Activated naive CD4-positive, alpha-beta T cell treated with anti-CD3 and anti-CD28 coated beads, Interleukin-2, amount 50 U/mL, for 72 hours (primary cell): ENCODE results near the gene KDM6A. TPM values are rescaled to one million over a fixed set of nuclear protein-coding genes. Genes with fewer than 3 reads are reported as not detected.
"Not testable (repeated sequence)": the region's sequence is repeated elsewhere in the genome, so short reads cannot be mapped to it uniquely, and the experiment has no call there.

Experiments used
- ATAC-seq, 2 donors: fragments of 150-1000 bp; cut with Tn5 transposase; 2 replicates each; pipeline ENCODE4 v1.10.0; 2021; ENCODE audit warnings: mild to moderate bottlenecking in 2 of 2, moderate library complexity in 2 of 2
- DNase-seq, 2 donors: peaks; one replicate each; pipeline ENCODE4 v3.0.0; 2021 to 2022; ENCODE audit warnings: low spot score in 2 of 2
- H3K27ac Mint-ChIP-seq, 2 donors: one replicate each; pipeline ENCODE4 v1.8.0; 2022; ENCODE audit warnings: mild to moderate bottlenecking in 2 of 2, mixed read lengths in 2 of 2
- H3K36me3 Mint-ChIP-seq, 2 donors: one replicate each; pipeline ENCODE4 v1.8.0; 2022; ENCODE audit warnings: mixed read lengths in 2 of 2
- H3K9me3 Mint-ChIP-seq, 2 donors: one replicate each; pipeline ENCODE4 v1.8.0; 2022; ENCODE audit warnings: mixed read lengths in 2 of 2
- total RNA-seq, 2 donors: library from RNA; stranded (reverse); gene quantifications; one replicate each; pipeline ENCODE4 v1.2.3, GENCODE V29; 2022

KDM6A gene
- total RNA-seq, 2 donors from 2014 or later, result 20.1 to 24.8 TPM

- peaks cover 0 to 13% of the 10 kb centered on the region in 2 donors for H3K36me3 Mint-ChIP-seq
- ATAC-seq (no peak), DNase-seq (no peak)
- no peak overlapping the region for H3K27ac Mint-ChIP-seq
- no peaks in the 10 kb centered on the region for H3K9me3 Mint-ChIP-seq
Measured at GRCh38 chrX:44906542-44906941, 33.6 kb downstream of the KDM6A start.

GRCh38 chrX:44908153-44908552 is 35.2 kb downstream of the KDM6A start:
- Mint-ChIP-seq H3K36me3 (peaks cover 0 to 13% of the 10 kb centered on the region in 2 donors), H3K9me3 (no peaks in the 10 kb centered on the region), H3K27ac (peak overlapping the region; percentile 33 to 72)
- ATAC-seq (no peak), DNase-seq (no peak)

GRCh38 chrX:44908827-44909226 is 35.8 kb downstream of the KDM6A start:
- DNase-seq, result no peak
- Mint-ChIP-seq H3K36me3 (peaks cover 0 to 13% of the 10 kb centered on the region in 2 donors), H3K27ac (no peak overlapping the region), H3K9me3 (no peaks in the 10 kb centered on the region)
- no peak for ATAC-seq

- DNase-seq, H3K9me3 Mint-ChIP-seq, H3K27ac Mint-ChIP-seq, ATAC-seq: not testable (repeated sequence)
- peaks cover 0 to 13% of the 10 kb centered on the region in 2 donors for H3K36me3 Mint-ChIP-seq
Measured at GRCh38 chrX:44910508-44910907, 37.5 kb downstream of the KDM6A start.

- not testable (repeated sequence) for H3K36me3 Mint-ChIP-seq, DNase-seq, ATAC-seq, H3K9me3 Mint-ChIP-seq, H3K27ac Mint-ChIP-seq
Measured at GRCh38 chrX:44911074-44911600, 38.1 kb downstream of the KDM6A start.

- Mint-ChIP-seq H3K9me3 (no peaks in the 10 kb centered on the region), H3K36me3 (peaks cover 0 to under 1% of the 10 kb centered on the region in 2 donors), H3K27ac (peak overlapping the region in 1 of 2 donors; percentile 49)
- no peak for DNase-seq
- ATAC-seq, result no peak
Measured at GRCh38 chrX:44913656-44914531, 40.9 kb downstream of the KDM6A start.

- DNase-seq (no peak), ATAC-seq (peak; percentile 50 to 73)
- Mint-ChIP-seq H3K9me3 (no peaks in the 10 kb centered on the region), H3K27ac (peak overlapping the region in 1 of 2 donors; percentile 49), H3K36me3 (peaks cover 0 to 5% of the 10 kb centered on the region in 2 donors)
Measured at GRCh38 chrX:44914532-44915198, 41.7 kb downstream of the KDM6A start.

- DNase-seq, result no peak
- no peaks in the 10 kb centered on the region for H3K9me3 Mint-ChIP-seq
- H3K36me3 Mint-ChIP-seq, result peaks cover 0 to 5% of the 10 kb centered on the region in 2 donors
- H3K27ac Mint-ChIP-seq, result no peak overlapping the region
- ATAC-seq, result no peak
Measured at GRCh38 chrX:44915361-44915868, 42.4 kb downstream of the KDM6A start.

GRCh38 chrX:44918722-44919121 is 45.7 kb downstream of the KDM6A start:
- ATAC-seq, result no peak
- no peak for DNase-seq
- Mint-ChIP-seq H3K27ac (no peak overlapping the region), H3K9me3 (no peaks in the 10 kb centered on the region), H3K36me3 (peaks cover 0 to 5% of the 10 kb centered on the region in 2 donors)

- Mint-ChIP-seq H3K9me3 (no peaks in the 10 kb centered on the region), H3K36me3 (peaks cover 0 to 14% of the 10 kb centered on the region in 2 donors)
- ATAC-seq, result peak in 1 of 2 donors; percentile 74
Measured at GRCh38 chrX:44922980-44923379, 50.0 kb downstream of the KDM6A start.

GRCh38 chrX:44927398-44927797 is 54.4 kb downstream of the KDM6A start:
- Mint-ChIP-seq H3K36me3 (peaks cover 0 to 17% of the 10 kb centered on the region in 2 donors), H3K27ac (no peak overlapping the region), H3K9me3 (no peaks in the 10 kb centered on the region)
- ATAC-seq, result no peak
- no peak for DNase-seq

More at GRCh38 chrX:44922980-44923379, 50.0 kb downstream of the KDM6A start:
- H3K27ac Mint-ChIP-seq, result peak overlapping the region in 1 of 2 donors; percentile 57
- DNase-seq, result no peak

GRCh38 chrX:44931441-44931973 is 58.5 kb downstream of the KDM6A start:
- no peak overlapping the region for H3K27ac Mint-ChIP-seq
- H3K9me3 Mint-ChIP-seq, result no peaks in the 10 kb centered on the region
- ATAC-seq, result peak; percentile 59 to 74
- H3K36me3 Mint-ChIP-seq, result peaks cover 0 to 17% of the 10 kb centered on the region in 2 donors
- DNase-seq, result no peak

GRCh38 chrX:44935172-44935571 is 62.2 kb downstream of the KDM6A start:
- Mint-ChIP-seq H3K36me3 (peaks cover 0 to 9% of the 10 kb centered on the region in 2 donors), H3K27ac (no peak overlapping the region), H3K9me3 (no peaks in the 10 kb centered on the region)
- ATAC-seq (no peak), DNase-seq (no peak)

- H3K9me3 Mint-ChIP-seq, result no peaks in the 10 kb centered on the region
- no peak for DNase-seq
- peaks cover 0 to 9% of the 10 kb centered on the region in 2 donors for H3K36me3 Mint-ChIP-seq
- no peak for ATAC-seq
- no peak overlapping the region for H3K27ac Mint-ChIP-seq
Measured at GRCh38 chrX:44935640-44936039, 62.7 kb downstream of the KDM6A start.

- no peak overlapping the region for H3K27ac Mint-ChIP-seq
- H3K36me3 Mint-ChIP-seq, result peaks cover 0 to 15% of the 10 kb centered on the region in 2 donors
- peak in 1 of 2 donors; percentile 24 for ATAC-seq
- no peak for DNase-seq
- H3K9me3 Mint-ChIP-seq, result no peaks in the 10 kb centered on the region
Measured at GRCh38 chrX:44937606-44938005, 64.6 kb downstream of the KDM6A start.

- Mint-ChIP-seq H3K36me3 (peaks cover 0 to 15% of the 10 kb centered on the region in 2 donors), H3K27ac (no peak overlapping the region), H3K9me3 (no peaks in the 10 kb centered on the region)
- ATAC-seq, result no peak
- DNase-seq, result no peak
Measured at GRCh38 chrX:44938111-44938510, 65.1 kb downstream of the KDM6A start.

GRCh38 chrX:44940541-44940940 is 67.6 kb downstream of the KDM6A start:
- ATAC-seq, H3K9me3 Mint-ChIP-seq, DNase-seq, H3K27ac Mint-ChIP-seq: not testable (repeated sequence)
- peaks cover 0 to 15% of the 10 kb centered on the region in 2 donors for H3K36me3 Mint-ChIP-seq
